Keratinocyte (primary cell): ENCODE data around the gene OIT3. TPM values are rescaled to one million over a fixed set of nuclear protein-coding genes. Genes with fewer than 3 reads are reported as not detected.
"Not testable (repeated sequence)": the region's sequence is repeated elsewhere in the genome, so short reads cannot be mapped to it uniquely, and the experiment has no call there.

ENCODE experiments used
- DNase-seq: peaks from one replicate; pipeline ENCODE4 v3.0.0-alpha.2; 2011; ENCODE audit warnings: low read depth, missing footprints, low spot score
- FAIRE-seq: peaks from 2 replicates; lab custom pipeline; 2011; peaks lifted over from hg19 to GRCh38; lab: Jason Lieb, UNC
- H2AFZ ChIP-seq: 2 replicates; pipeline ENCODE4 v1.6.0; 2012; ENCODE audit warnings: low read length, control low read depth, inconsistent platforms; ENCODE audit not compliant: control insufficient read depth
- H3K27ac ChIP-seq: 2 replicates; pipeline ENCODE4 v1.5.1; 2011; ENCODE audit warnings: low read length; ENCODE audit not compliant: control insufficient read depth, insufficient read depth
- H3K27me3 ChIP-seq: 3 replicates; pipeline ENCODE4 v1.6.0; 2011; ENCODE audit warnings: low read length; ENCODE audit not compliant: control insufficient read depth, insufficient read depth; ENCODE audit errors: extremely low read depth
- H3K36me3 ChIP-seq, 2 experiments: 2 replicates in 1 of 2; 3 replicates in 1 of 2; pipeline ENCODE4 v1.5.1; 2011; ENCODE audit warnings: low read length in 2 of 2, mild to moderate bottlenecking in 1 of 2; ENCODE audit not compliant: control insufficient read depth in 2 of 2, insufficient read depth in 2 of 2; ENCODE audit errors: extremely low read depth in 1 of 2
- H3K4me1 ChIP-seq: 3 replicates; pipeline ENCODE4 v1.5.1; 2011; ENCODE audit warnings: low read length; ENCODE audit not compliant: control insufficient read depth, insufficient read depth; ENCODE audit errors: extremely low read depth
- H3K4me2 ChIP-seq: 3 replicates; pipeline ENCODE4 v1.6.0; 2011; ENCODE audit warnings: low read depth, low read length; ENCODE audit not compliant: control insufficient read depth, insufficient read depth; ENCODE audit errors: extremely low read depth
- H3K4me3 ChIP-seq, 3 experiments: fragments of 200-600 bp in 1 of 3; sonication (generic) in 1 of 3; 2 replicates in 2 of 3; 3 replicates in 1 of 3; pipeline ENCODE4 v1.5.1; 2011 to 2016; ENCODE audit warnings: low read length in 3 of 3, mild to moderate bottlenecking in 3 of 3, control low read depth in 2 of 3, inconsistent platforms in 1 of 3, low read depth in 1 of 3, mixed read lengths in 1 of 3, mixed run types in 1 of 3, moderate library complexity in 1 of 3; ENCODE audit not compliant: control insufficient read depth in 2 of 3, insufficient read depth in 2 of 3; ENCODE audit errors: extremely low read depth in 1 of 3
- H3K79me2 ChIP-seq: 2 replicates; pipeline ENCODE4 v1.6.0; 2012; ENCODE audit warnings: low read length; ENCODE audit not compliant: control insufficient read depth, insufficient read depth
- H3K9ac ChIP-seq: 3 replicates; pipeline ENCODE4 v1.6.0; 2011; ENCODE audit warnings: low read length; ENCODE audit not compliant: control insufficient read depth, insufficient read depth; ENCODE audit errors: extremely low read depth
- H3K9me1 ChIP-seq: 3 replicates; pipeline ENCODE4 v1.6.0; 2011; ENCODE audit warnings: low read length; ENCODE audit not compliant: control insufficient read depth, insufficient read depth; ENCODE audit errors: extremely low read depth
- H3K9me3 ChIP-seq: 2 replicates; pipeline ENCODE4 v1.5.1; 2012; ENCODE audit warnings: low read depth, low read length; ENCODE audit not compliant: control insufficient read depth
- H4K20me1 ChIP-seq: 3 replicates; pipeline ENCODE4 v1.6.0; 2011; ENCODE audit warnings: low read length; ENCODE audit not compliant: control insufficient read depth, insufficient read depth; ENCODE audit errors: extremely low read depth
- EZH2 ChIP-seq: IDR thresholded peaks from one replicate; pipeline ENCODE4 v1.6.1; 2012; ENCODE audit warnings: inconsistent platforms, mild to moderate bottlenecking, low read length, moderate library complexity
- dilution Hi-C: fragments of 300-500 bp; cut with MboI; formaldehyde crosslinking; loops from one replicate; pipeline ENCODE4 v1.7.0; 2020; ENCODE audit warnings: low sequenced_read_pairs; ENCODE audit not compliant: extremely low pct_ligation_motif_present
- polyA plus RNA-seq, 5 experiments: library from polyadenylated mRNA; depleted of rRNA in 3 of 5; stranded (reverse) in 3 of 5; stranded (forward) in 1 of 5; unstranded in 1 of 5; fragments of >200 nt; gene quantifications; 1 replicate in 1 of 5; 2 replicates in 3 of 5; 3 replicates in 1 of 5; pipeline versions ENCODE4 v1.2.1 to v1.2.3, GENCODE V29; 2011 to 2012; ENCODE audit warnings: missing spikeins in 2 of 5, low read depth in 1 of 5, low replicate concordance in 1 of 5
- TF ChIP-seq, protein P1 (sequence below), 3 experiments: IDR thresholded peaks in 1 of 3; conservative IDR thresholded peaks in 1 of 3; optimal IDR thresholded peaks in 1 of 3; 2 replicates in 2 of 3; 3 replicates in 1 of 3; pipeline versions ENCODE3 to v1.5.1; 2011; ENCODE audit warnings: low read length in 3 of 3, mild to moderate bottlenecking in 3 of 3, moderate library complexity in 2 of 3, control low read depth in 1 of 3, inconsistent platforms in 1 of 3; ENCODE audit not compliant: insufficient read depth in 2 of 3; ENCODE audit errors: extremely low read depth in 1 of 3

OIT3 gene
- polyA plus RNA-seq, 1 donor (not counting 4 experiments of a cell fraction or from before 2014, with no cell fraction given): 0.05 TPM

DNA sequence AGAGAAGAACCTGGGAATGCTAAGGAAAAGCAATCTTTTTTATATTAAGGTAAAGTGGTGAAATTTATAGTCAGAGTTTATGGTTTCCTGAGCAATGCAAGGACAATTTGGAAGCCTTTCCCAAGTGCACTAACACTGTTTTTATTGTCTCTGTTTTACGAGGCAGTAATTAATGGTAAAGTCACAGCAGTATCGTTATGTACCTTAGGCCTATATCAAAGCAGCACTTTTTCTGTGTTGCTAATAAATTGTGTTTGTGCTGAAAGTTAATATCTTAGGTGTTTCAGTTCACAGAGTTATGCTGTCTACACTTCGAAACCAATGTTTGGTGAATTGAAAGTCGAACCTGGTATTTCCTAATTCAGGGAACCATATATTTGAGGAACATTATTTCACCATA is 19.2 kb downstream of the OIT3 start:
- Histone ChIP-seq H3K4me2 (no peak overlapping the region), H3K79me2 (no peaks in the 10 kb centered on the region), H3K4me1 (no peaks in the 10 kb centered on the region), H3K9me3 (no peaks in the 10 kb centered on the region), H3K9ac (no peak overlapping the region), H3K4me3 (no peak overlapping the region), H3K27ac (no peak overlapping the region), H2AFZ (no peak overlapping the region), H3K36me3 (no peaks in the 10 kb centered on the region), H3K9me1 (no peaks in the 10 kb centered on the region), H4K20me1 (no peaks in the 10 kb centered on the region), H3K27me3 (no peaks in the 10 kb centered on the region)
- DNase-seq (no peak), FAIRE-seq (no peak)
- dilution Hi-C loops: no loop called here
- no peak for TF ChIP-seq EZH2
- TF ChIP-seq, protein P1, sequence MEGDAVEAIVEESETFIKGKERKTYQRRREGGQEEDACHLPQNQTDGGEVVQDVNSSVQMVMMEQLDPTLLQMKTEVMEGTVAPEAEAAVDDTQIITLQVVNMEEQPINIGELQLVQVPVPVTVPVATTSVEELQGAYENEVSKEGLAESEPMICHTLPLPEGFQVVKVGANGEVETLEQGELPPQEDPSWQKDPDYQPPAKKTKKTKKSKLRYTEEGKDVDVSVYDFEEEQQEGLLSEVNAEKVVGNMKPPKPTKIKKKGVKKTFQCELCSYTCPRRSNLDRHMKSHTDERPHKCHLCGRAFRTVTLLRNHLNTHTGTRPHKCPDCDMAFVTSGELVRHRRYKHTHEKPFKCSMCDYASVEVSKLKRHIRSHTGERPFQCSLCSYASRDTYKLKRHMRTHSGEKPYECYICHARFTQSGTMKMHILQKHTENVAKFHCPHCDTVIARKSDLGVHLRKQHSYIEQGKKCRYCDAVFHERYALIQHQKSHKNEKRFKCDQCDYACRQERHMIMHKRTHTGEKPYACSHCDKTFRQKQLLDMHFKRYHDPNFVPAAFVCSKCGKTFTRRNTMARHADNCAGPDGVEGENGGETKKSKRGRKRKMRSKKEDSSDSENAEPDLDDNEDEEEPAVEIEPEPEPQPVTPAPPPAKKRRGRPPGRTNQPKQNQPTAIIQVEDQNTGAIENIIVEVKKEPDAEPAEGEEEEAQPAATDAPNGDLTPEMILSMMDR (optimal IDR thresholded peaks at IDR 0.05 in 1 of 3, IDR thresholded peaks at IDR 0.05 in 1 of 3, conservative IDR thresholded peaks at IDR 0.05 in 1 of 3; ENCODE audit: extremely low read depth in 1 of 3, insufficient read depth in 2 of 3, low read length in 3 of 3): no peak

DNA sequence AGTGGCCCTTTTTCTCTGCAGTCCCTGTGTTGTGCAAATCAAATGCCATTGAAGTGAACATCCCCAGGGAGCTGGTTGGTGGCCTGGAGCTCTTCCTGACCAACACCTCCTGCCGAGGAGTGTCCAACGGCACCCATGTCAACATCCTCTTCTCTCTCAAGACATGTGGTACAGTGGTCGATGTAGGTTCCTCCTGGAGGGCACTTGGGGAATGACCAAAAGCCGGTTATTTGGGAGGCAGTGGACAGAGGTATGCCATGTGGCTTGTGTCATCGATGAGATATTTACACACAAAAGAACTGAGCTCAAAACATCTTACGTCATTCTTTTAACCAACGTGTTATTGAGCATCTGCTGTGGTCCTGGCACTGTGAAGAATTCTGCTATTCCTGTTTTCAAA is 19.7 kb downstream of the OIT3 start:
- TF ChIP-seq EZH2: no peak
- TF ChIP-seq, protein P1 (optimal IDR thresholded peaks at IDR 0.05 in 1 of 3, IDR thresholded peaks at IDR 0.05 in 1 of 3, conservative IDR thresholded peaks at IDR 0.05 in 1 of 3; ENCODE audit: extremely low read depth in 1 of 3, insufficient read depth in 2 of 3, low read length in 3 of 3): no peak
- Histone ChIP-seq H3K4me1 (no peaks in the 10 kb centered on the region), H3K9ac (no peak overlapping the region), H3K9me3 (no peaks in the 10 kb centered on the region), H3K27me3 (no peaks in the 10 kb centered on the region), H4K20me1 (no peaks in the 10 kb centered on the region), H3K4me3 (no peak overlapping the region), H3K36me3 (no peaks in the 10 kb centered on the region), H3K27ac (no peak overlapping the region), H3K79me2 (no peaks in the 10 kb centered on the region), H3K9me1 (no peaks in the 10 kb centered on the region), H2AFZ (no peak overlapping the region), H3K4me2 (no peak overlapping the region)
- DNase-seq (no peak), FAIRE-seq (no peak)
- dilution Hi-C loops: no loop called here

DNA sequence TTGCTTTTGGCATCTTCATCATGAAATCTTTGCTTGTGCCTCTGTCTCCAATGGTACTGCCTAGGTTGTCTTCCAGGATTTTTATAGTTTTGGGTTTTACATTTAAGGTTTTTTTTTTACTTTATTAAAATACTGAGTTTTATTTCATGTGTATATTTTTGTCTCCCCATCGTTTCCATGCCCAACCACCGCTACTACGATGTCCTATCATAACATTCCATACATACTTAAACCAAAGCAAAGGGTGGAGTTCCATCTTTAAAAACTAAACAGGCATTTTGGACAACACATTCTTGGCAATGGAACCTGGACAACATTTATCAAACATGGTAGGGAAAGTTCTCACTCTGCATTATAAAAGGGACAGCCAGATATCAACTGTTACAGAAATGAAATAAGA is 23.7 kb downstream of the OIT3 start:
- H3K79me2 ChIP-seq, dilution Hi-C loops, H3K27ac ChIP-seq, H2AFZ ChIP-seq, FAIRE-seq, H3K9me3 ChIP-seq, H3K36me3 ChIP-seq, H3K4me3 ChIP-seq, H3K9me1 ChIP-seq, H3K4me1 ChIP-seq, H3K27me3 ChIP-seq, H3K4me2 ChIP-seq, H4K20me1 ChIP-seq, H3K9ac ChIP-seq, DNase-seq: not testable (repeated sequence)

DNA sequence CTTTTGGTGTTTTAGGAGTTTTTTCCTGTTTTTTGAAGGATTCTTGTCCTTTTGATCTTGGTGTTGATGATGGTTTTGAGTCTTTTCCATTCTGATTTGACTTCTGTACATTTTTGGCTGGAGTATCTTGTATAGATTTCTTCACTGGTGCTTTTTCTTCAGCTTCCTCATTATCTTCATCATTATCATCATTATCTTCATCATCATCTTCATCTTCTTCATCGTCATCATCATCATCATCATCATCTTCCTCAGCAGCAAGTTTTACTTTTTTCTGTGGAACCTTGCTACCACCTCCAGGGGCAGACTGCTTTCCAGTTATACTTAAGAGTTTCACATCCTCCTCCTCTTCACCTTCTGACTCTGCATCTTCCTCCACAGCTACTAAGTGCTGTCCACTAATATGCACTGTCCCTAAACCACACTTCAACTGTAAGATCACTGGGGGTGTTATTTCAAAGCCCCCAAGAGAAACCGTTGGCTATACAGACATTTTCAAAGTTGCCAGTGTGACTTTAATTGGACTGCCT is 24.3 kb downstream of the OIT3 start:
- H3K4me3 ChIP-seq, H2AFZ ChIP-seq, H3K36me3 ChIP-seq, H3K79me2 ChIP-seq, H4K20me1 ChIP-seq, H3K9me3 ChIP-seq, H3K27ac ChIP-seq, H3K27me3 ChIP-seq, H3K4me1 ChIP-seq, dilution Hi-C loops, H3K9me1 ChIP-seq, H3K4me2 ChIP-seq, H3K9ac ChIP-seq, DNase-seq, FAIRE-seq: not testable (repeated sequence)
